HG03460 (cell line): ENCODE measurements around the gene CTDSP2.
"Not testable (repeated sequence)": the region's sequence is repeated elsewhere in the genome, so short reads cannot be mapped to it uniquely, and the experiment has no call there.

Experiments
- ATAC-seq: cut with Tn5 transposase; IDR thresholded peaks from one replicate; pipeline ENCODE4 v1.9.1; 2021; ENCODE audit not compliant: unreplicated experiment

Gene CTDSP2

GRCh38 chr12:57882575-57882974, 36.0 kb upstream of the CTDSP2 start:
- ATAC-seq: no peak

- ATAC-seq: no peak
Measured at GRCh38 chr12:57881475-57881874, 34.9 kb upstream of the CTDSP2 start.

- not testable (repeated sequence) for ATAC-seq
Measured at GRCh38 chr12:57881035-57881434, 34.5 kb upstream of the CTDSP2 start.

GRCh38 chr12:57877876-57878275, 31.3 kb upstream of the CTDSP2 start:
- ATAC-seq: no peak

- no peak for ATAC-seq
Measured at GRCh38 chr12:57875753-57876547, 29.4 kb upstream of the CTDSP2 start.

GRCh38 chr12:57874166-57875108, 27.9 kb upstream of the CTDSP2 start:
- ATAC-seq: no peak

- no peak for ATAC-seq
Measured at GRCh38 chr12:57872362-57872761, 25.8 kb upstream of the CTDSP2 start.

GRCh38 chr12:57869927-57870318, 23.4 kb upstream of the CTDSP2 start:
- ATAC-seq: no peak

GRCh38 chr12:57869298-57869926, 22.9 kb upstream of the CTDSP2 start:
- ATAC-seq: no peak

GRCh38 chr12:57868851-57869268, 22.3 kb upstream of the CTDSP2 start:
- no peak for ATAC-seq

GRCh38 chr12:57868221-57868620, 21.7 kb upstream of the CTDSP2 start:
- ATAC-seq: no peak

GRCh38 chr12:57866308-57867019, 19.9 kb upstream of the CTDSP2 start:
- no peak for ATAC-seq

GRCh38 chr12:57865084-57865751, 18.7 kb upstream of the CTDSP2 start:
- ATAC-seq: peak; percentile 74

- no peak for ATAC-seq
Measured at GRCh38 chr12:57864442-57865083, 18.0 kb upstream of the CTDSP2 start.

- ATAC-seq: no peak
Measured at GRCh38 chr12:57863676-57864075, 17.1 kb upstream of the CTDSP2 start.

GRCh38 chr12:57861967-57862366, 15.4 kb upstream of the CTDSP2 start:
- ATAC-seq: no peak

GRCh38 chr12:57860883-57861282, 14.4 kb upstream of the CTDSP2 start:
- not testable (repeated sequence) for ATAC-seq

GRCh38 chr12:57859121-57859520, 12.6 kb upstream of the CTDSP2 start:
- ATAC-seq: no peak

GRCh38 chr12:57858123-57858522, 11.6 kb upstream of the CTDSP2 start:
- ATAC-seq: not testable (repeated sequence)

- no peak for ATAC-seq
Measured at GRCh38 chr12:57854965-57855364, 8.4 kb upstream of the CTDSP2 start.
